ENCODE measurements around the gene PROM1. TPM values are rescaled to one million over a fixed set of nuclear protein-coding genes. Genes with fewer than 3 reads are reported as not detected.

Gene PROM1
- total and polyA plus RNA-seq, 2 of the 13 experiments (the other 11 are each of a cell fraction or from before 2014, with no cell fraction given), result 3.9 to 16.4 TPM

DNA sequence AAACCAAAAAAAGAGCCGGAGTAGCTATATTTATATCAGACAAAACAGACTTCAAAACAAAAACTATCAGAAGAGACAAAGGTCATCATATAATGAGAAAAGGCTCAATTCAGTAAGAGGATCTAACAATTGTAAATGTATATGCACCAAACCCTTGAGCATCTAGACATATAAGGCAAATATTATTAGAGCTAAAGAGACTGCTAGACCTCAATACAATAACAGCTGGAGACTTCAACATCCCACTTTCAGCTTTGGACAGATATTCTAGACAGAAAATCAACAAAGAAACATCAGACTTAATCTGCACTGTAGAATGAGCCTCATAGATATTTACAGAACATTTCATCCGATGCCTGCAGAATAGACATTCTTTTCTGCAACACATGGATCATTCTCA lies 4.8 kb upstream of the PROM1 start:
- intact Hi-C loops (cut with micrococcal nuclease; ENCODE audit: unreplicated experiment), result no loop called here
- FAIRE-seq, result no peak
- DNase-seq (ENCODE audit: low spot score), result no peak
- Histone ChIP-seq H3K9ac (ENCODE audit: insufficient read depth, low read depth, low read length) (no peak overlapping the region), H3K9me3 (ENCODE audit: low read length) (no peaks in the 10 kb centered on the region), H3K36me3 (replicated peaks in 1 of 2; ENCODE audit: control insufficient read depth in 1 of 2, insufficient read depth in 2 of 2, low read length in 2 of 2) (no peaks in the 10 kb centered on the region), H2AFZ (ENCODE audit: low read length) (no peak overlapping the region), H3K27me3 (ENCODE audit: control insufficient read depth in 1 of 2, insufficient read depth in 2 of 2, low read length in 2 of 2) (peaks cover 2 to 23% of the 10 kb centered on the region in 2 experiments; a peak in 3 of 5 replicates), H3K4me1 (ENCODE audit: insufficient read depth, low read length) (peaks cover 11% of the 10 kb centered on the region), H3K4me3 (replicated peaks in 1 of 3; ENCODE audit: insufficient read depth in 1 of 3, low read depth in 2 of 3, low read length in 3 of 3) (no peak overlapping the region), H4K20me1 (ENCODE audit: insufficient read depth, low read length) (no peaks in the 10 kb centered on the region), H3K4me2 (ENCODE audit: low read depth, low read length) (no peak overlapping the region), H3K79me2 (ENCODE audit: insufficient read depth, low read length) (no peaks in the 10 kb centered on the region), H3K27ac (ENCODE audit: extremely low read length, insufficient read depth, low read length) (no peak overlapping the region)
- no TSS peak for BruUV-seq (replicated peaks)
- in situ Hi-C loops (cut with HindIII; ENCODE audit: extremely low pct_ligation_motif_present, low pct_unique_long_range_greater_than_20kb), result no loop called here
- WGBS (ENCODE audit: low lambda C conversion rate), result 45% methylated on average over 2 of the region's 2 CpGs
- CTCF ChIA-PET (ENCODE audit: low intra/inter-chr PET ratio, low total read pairs), result no interaction called here
- ATAC-seq, result no peak
- TF ChIP-seq MLLT10 (CRISPR knock-in tag; IDR thresholded peaks at IDR 0.05) (no peak), ZNF329 (CRISPR knock-in tag; IDR thresholded peaks at IDR 0.05; ENCODE audit: low read depth) (no peak), ZSCAN29 (CRISPR knock-in tag; conservative IDR thresholded peaks at IDR 0.05) (no peak)
- POLR2A ChIA-PET, result no interaction called here

GRCh38 chr4:16085822-16086221 lies 2.0 kb upstream of the PROM1 start:
- CTCF ChIA-PET (ENCODE audit: low intra/inter-chr PET ratio, low total read pairs), result no interaction called here
- no peak for FAIRE-seq

More at GRCh38 chr4:16085822-16086221, 2.0 kb upstream of the PROM1 start:
- Histone ChIP-seq H3K36me3 (replicated peaks in 1 of 2; ENCODE audit: control insufficient read depth in 1 of 2, insufficient read depth in 2 of 2, low read length in 2 of 2) (no peaks in the 10 kb centered on the region), H3K9ac (ENCODE audit: insufficient read depth, low read depth, low read length) (no peak overlapping the region), H3K4me2 (ENCODE audit: low read depth, low read length) (no peak overlapping the region), H2AFZ (ENCODE audit: low read length) (no peak overlapping the region), H3K27ac (ENCODE audit: extremely low read length, insufficient read depth, low read length) (no peak overlapping the region), H3K79me2 (ENCODE audit: insufficient read depth, low read length) (no peaks in the 10 kb centered on the region), H4K20me1 (ENCODE audit: insufficient read depth, low read length) (no peaks in the 10 kb centered on the region), H3K27me3 (ENCODE audit: control insufficient read depth in 1 of 2, insufficient read depth in 2 of 2, low read length in 2 of 2) (peaks cover 5 to 43% of the 10 kb centered on the region in 2 experiments; a peak in 4 of 5 replicates), H3K9me3 (ENCODE audit: low read length) (no peaks in the 10 kb centered on the region), H3K4me3 (replicated peaks in 1 of 3; ENCODE audit: insufficient read depth in 1 of 3, low read depth in 2 of 3, low read length in 3 of 3) (no peak overlapping the region), H3K4me1 (ENCODE audit: insufficient read depth, low read length) (peaks cover 27% of the 10 kb centered on the region)
- in situ Hi-C loops (cut with HindIII; ENCODE audit: extremely low pct_ligation_motif_present, low pct_unique_long_range_greater_than_20kb) (no loop called here), intact Hi-C loops (cut with micrococcal nuclease; ENCODE audit: unreplicated experiment) (no loop called here)
- no peak for ATAC-seq
- no peak for DNase-seq (ENCODE audit: low spot score)
- BruUV-seq (replicated peaks), result no TSS peak
- no peak for TF ChIP-seq ZNF468 (CRISPR knock-in tag; IDR thresholded peaks at IDR 0.05)
- TF ChIP-seq SNAPC2 (CRISPR knock-in tag; IDR thresholded peaks at IDR 0.05), result no peak
- TF ChIP-seq, protein P1, sequence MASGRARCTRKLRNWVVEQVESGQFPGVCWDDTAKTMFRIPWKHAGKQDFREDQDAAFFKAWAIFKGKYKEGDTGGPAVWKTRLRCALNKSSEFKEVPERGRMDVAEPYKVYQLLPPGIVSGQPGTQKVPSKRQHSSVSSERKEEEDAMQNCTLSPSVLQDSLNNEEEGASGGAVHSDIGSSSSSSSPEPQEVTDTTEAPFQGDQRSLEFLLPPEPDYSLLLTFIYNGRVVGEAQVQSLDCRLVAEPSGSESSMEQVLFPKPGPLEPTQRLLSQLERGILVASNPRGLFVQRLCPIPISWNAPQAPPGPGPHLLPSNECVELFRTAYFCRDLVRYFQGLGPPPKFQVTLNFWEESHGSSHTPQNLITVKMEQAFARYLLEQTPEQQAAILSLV (CRISPR knock-in tag; IDR thresholded peaks at IDR 0.05; ENCODE audit: borderline replicate concordance), result no peak
- TF ChIP-seq PBX2 (CRISPR knock-in tag; IDR thresholded peaks at IDR 0.05), result no peak
- TF ChIP-seq MAFF (IDR thresholded peaks at IDR 0.05; ENCODE audit: low read depth, low read length), result no peak
- TF ChIP-seq ZBTB14 (CRISPR knock-in tag; IDR thresholded peaks at IDR 0.05), result no peak
- no peak for TF ChIP-seq MED1 (CRISPR knock-in tag; IDR thresholded peaks at IDR 0.05)
- WGBS (ENCODE audit: low lambda C conversion rate), result 100% methylated on average over 1 of the region's 2 CpGs
- POLR2A ChIA-PET, result no interaction called here

All from HepG2 (cell line).